ENCODE results near the gene KCNJ10. TPM values are rescaled to one million over a fixed set of nuclear protein-coding genes. Genes with fewer than 3 reads are reported as not detected.
A peak's percentile ranks its signal among the peaks of the same experiment; 100 is the strongest.

Gene KCNJ10
- polyA plus RNA-seq, 1 donor (not counting 4 experiments of a cell fraction or from before 2014, with no cell fraction given) = not detected

GRCh38 chr1:159958719-159959380 lies 111.1 kb downstream of the KCNJ10 start:
- H2AFZ ChIP-seq (ENCODE audit: control insufficient read depth, low read length) = peak overlapping the region; percentile 17
- DNase-seq (ENCODE audit: low read depth, low spot score) = no peak
- no peaks in the 10 kb centered on the region for H3K9me3 ChIP-seq (ENCODE audit: control insufficient read depth, low read depth, low read length)
- dilution Hi-C loops (cut with MboI; ENCODE audit: extremely low pct_ligation_motif_present, low sequenced_read_pairs) = no loop called here
- H3K27me3 ChIP-seq (ENCODE audit: control insufficient read depth, extremely low read depth, insufficient read depth, low read length) = no peaks in the 10 kb centered on the region
- FAIRE-seq = no peak
- H3K9ac ChIP-seq (ENCODE audit: control insufficient read depth, extremely low read depth, insufficient read depth, low read length) = peak overlapping the region; percentile 10
- peak overlapping the region; percentile 55 for H3K27ac ChIP-seq (ENCODE audit: control insufficient read depth, insufficient read depth, low read length)
- no peaks in the 10 kb centered on the region for H3K9me1 ChIP-seq (ENCODE audit: control insufficient read depth, extremely low read depth, insufficient read depth, low read length)
- H3K4me1 ChIP-seq (ENCODE audit: control insufficient read depth, extremely low read depth, insufficient read depth, low read length) = peaks cover 48% of the 10 kb centered on the region
- peaks cover 0 to 7% of the 10 kb centered on the region in 2 experiments for H3K36me3 ChIP-seq (ENCODE audit: control insufficient read depth in 2 of 2, extremely low read depth in 1 of 2, insufficient read depth in 2 of 2, low read length in 2 of 2)
- H4K20me1 ChIP-seq (ENCODE audit: control insufficient read depth, extremely low read depth, insufficient read depth, low read length) = no peaks in the 10 kb centered on the region
- no peak overlapping the region for H3K4me2 ChIP-seq (ENCODE audit: control insufficient read depth, extremely low read depth, insufficient read depth, low read depth, low read length)
- peaks cover 20% of the 10 kb centered on the region for H3K79me2 ChIP-seq (ENCODE audit: control insufficient read depth, insufficient read depth, low read length)
- TF ChIP-seq EZH2 (IDR thresholded peaks at IDR 0.05; ENCODE audit: low read length) (no peak), CTCF (optimal IDR thresholded peaks at IDR 0.05 in 1 of 3, IDR thresholded peaks at IDR 0.05 in 1 of 3, conservative IDR thresholded peaks at IDR 0.05 in 1 of 3; ENCODE audit: extremely low read depth in 1 of 3, insufficient read depth in 2 of 3, low read length in 3 of 3) (no peak)
- H3K4me3 ChIP-seq (ENCODE audit: control insufficient read depth in 2 of 3, extremely low read depth in 1 of 3, insufficient read depth in 2 of 3, low read depth in 1 of 3, low read length in 3 of 3) = no peak overlapping the region

GRCh38 chr1:159957824-159958268 lies 112.1 kb downstream of the KCNJ10 start:
- H3K9me1 ChIP-seq (ENCODE audit: control insufficient read depth, extremely low read depth, insufficient read depth, low read length) = no peaks in the 10 kb centered on the region
- no peak overlapping the region for H3K27ac ChIP-seq (ENCODE audit: control insufficient read depth, insufficient read depth, low read length)
- no peak overlapping the region for H3K4me3 ChIP-seq (ENCODE audit: control insufficient read depth in 2 of 3, extremely low read depth in 1 of 3, insufficient read depth in 2 of 3, low read depth in 1 of 3, low read length in 3 of 3)
- H3K9ac ChIP-seq (ENCODE audit: control insufficient read depth, extremely low read depth, insufficient read depth, low read length) = no peak overlapping the region
- TF ChIP-seq EZH2 (IDR thresholded peaks at IDR 0.05; ENCODE audit: low read length) = no peak
- TF ChIP-seq CTCF (optimal IDR thresholded peaks at IDR 0.05 in 1 of 3, IDR thresholded peaks at IDR 0.05 in 1 of 3, conservative IDR thresholded peaks at IDR 0.05 in 1 of 3; ENCODE audit: extremely low read depth in 1 of 3, insufficient read depth in 2 of 3, low read length in 3 of 3) = no peak
- dilution Hi-C loops (cut with MboI; ENCODE audit: extremely low pct_ligation_motif_present, low sequenced_read_pairs) = no loop called here
- no peak overlapping the region for H3K4me2 ChIP-seq (ENCODE audit: control insufficient read depth, extremely low read depth, insufficient read depth, low read depth, low read length)
- no peaks in the 10 kb centered on the region for H3K9me3 ChIP-seq (ENCODE audit: control insufficient read depth, low read depth, low read length)
- no peak for FAIRE-seq
- H2AFZ ChIP-seq (ENCODE audit: control insufficient read depth, low read length) = peak overlapping the region; percentile 42
- peaks cover 10% of the 10 kb centered on the region for H3K79me2 ChIP-seq (ENCODE audit: control insufficient read depth, insufficient read depth, low read length)
- H3K4me1 ChIP-seq (ENCODE audit: control insufficient read depth, extremely low read depth, insufficient read depth, low read length) = peaks cover 42% of the 10 kb centered on the region
- DNase-seq (ENCODE audit: low read depth, low spot score) = no peak
- H3K27me3 ChIP-seq (ENCODE audit: control insufficient read depth, extremely low read depth, insufficient read depth, low read length) = no peaks in the 10 kb centered on the region
- H3K36me3 ChIP-seq (ENCODE audit: control insufficient read depth in 2 of 2, extremely low read depth in 1 of 2, insufficient read depth in 2 of 2, low read length in 2 of 2) = peaks cover 0 to 4% of the 10 kb centered on the region in 2 experiments
- H4K20me1 ChIP-seq (ENCODE audit: control insufficient read depth, extremely low read depth, insufficient read depth, low read length) = no peaks in the 10 kb centered on the region

All from keratinocyte (primary cell).